Liver (tissue), 3 donors: ENCODE measurements around the gene PDE4B.

Experiments used
- FOXA1 ChIP-seq: IDR thresholded peaks from 2 replicates; pipeline ENCODE4 v1.6.1; 2016; ENCODE audit warnings: antibody characterized with exemption
- JUND ChIP-seq, 2 donors: IDR thresholded peaks; 2 replicates each; pipeline ENCODE4 v1.6.1; 2016; ENCODE audit warnings: antibody characterized with exemption in 2 of 2
- RAD21 ChIP-seq, 2 donors: IDR thresholded peaks; 2 replicates each; pipeline ENCODE4 v1.6.1; 2016; ENCODE audit warnings: antibody characterized with exemption in 2 of 2, mild to moderate bottlenecking in 2 of 2
- SP1 ChIP-seq: IDR thresholded peaks from 2 replicates; pipeline ENCODE4 v1.6.1; 2018; ENCODE audit warnings: antibody characterized with exemption, mild to moderate bottlenecking
- TAF1 ChIP-seq: conservative IDR thresholded peaks from 2 replicates; pipeline ENCODE4 v1.6.1; 2016; ENCODE audit warnings: antibody characterized with exemption, mild to moderate bottlenecking
- YY1 ChIP-seq: IDR thresholded peaks from 2 replicates; pipeline ENCODE4 v1.6.1; 2016; ENCODE audit warnings: antibody characterized with exemption, mild to moderate bottlenecking
- TF ChIP-seq, protein P1 (sequence below): fragments of 150-350 bp; IDR thresholded peaks from 2 replicates; pipeline ENCODE4 v1.5.1; 2017; ENCODE audit warnings: improper control_type of control experiment, low read depth, low read length; ENCODE audit not compliant: missing input control
- TF ChIP-seq, protein P2 (sequence below): IDR thresholded peaks from 2 replicates; pipeline ENCODE4 v1.6.1; 2016; ENCODE audit warnings: antibody characterized with exemption, mild to moderate bottlenecking
- donor health status: healthy.
- donor health status: healthy.

DNA sequence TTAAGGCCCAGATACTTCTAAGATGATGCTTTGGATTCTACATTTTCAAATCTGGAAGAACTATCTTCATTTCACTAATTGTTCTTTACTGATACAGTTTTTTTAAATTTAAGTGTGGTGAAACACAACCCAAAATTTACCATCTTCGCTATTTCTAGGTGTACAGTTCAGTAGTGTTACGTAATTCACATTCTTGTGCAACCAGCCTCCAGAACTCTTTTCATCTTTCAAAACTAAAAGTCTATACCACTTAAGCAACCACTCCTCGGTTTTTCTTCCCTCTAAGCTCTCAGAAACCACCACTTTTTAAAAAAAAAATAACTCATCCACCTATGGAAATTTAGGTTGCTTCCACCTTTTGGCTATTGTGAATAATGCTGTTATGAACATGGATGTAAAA lies 220.7 kb downstream of the PDE4B start:
- TF ChIP-seq TAF1 (no peak), YY1 (no peak), JUND (IDR thresholded peaks at IDR 0.05) (no peak), SP1 (no peak), RAD21 (IDR thresholded peaks at IDR 0.05) (no peak), FOXA1 (no peak)
- TF ChIP-seq, protein P1, sequence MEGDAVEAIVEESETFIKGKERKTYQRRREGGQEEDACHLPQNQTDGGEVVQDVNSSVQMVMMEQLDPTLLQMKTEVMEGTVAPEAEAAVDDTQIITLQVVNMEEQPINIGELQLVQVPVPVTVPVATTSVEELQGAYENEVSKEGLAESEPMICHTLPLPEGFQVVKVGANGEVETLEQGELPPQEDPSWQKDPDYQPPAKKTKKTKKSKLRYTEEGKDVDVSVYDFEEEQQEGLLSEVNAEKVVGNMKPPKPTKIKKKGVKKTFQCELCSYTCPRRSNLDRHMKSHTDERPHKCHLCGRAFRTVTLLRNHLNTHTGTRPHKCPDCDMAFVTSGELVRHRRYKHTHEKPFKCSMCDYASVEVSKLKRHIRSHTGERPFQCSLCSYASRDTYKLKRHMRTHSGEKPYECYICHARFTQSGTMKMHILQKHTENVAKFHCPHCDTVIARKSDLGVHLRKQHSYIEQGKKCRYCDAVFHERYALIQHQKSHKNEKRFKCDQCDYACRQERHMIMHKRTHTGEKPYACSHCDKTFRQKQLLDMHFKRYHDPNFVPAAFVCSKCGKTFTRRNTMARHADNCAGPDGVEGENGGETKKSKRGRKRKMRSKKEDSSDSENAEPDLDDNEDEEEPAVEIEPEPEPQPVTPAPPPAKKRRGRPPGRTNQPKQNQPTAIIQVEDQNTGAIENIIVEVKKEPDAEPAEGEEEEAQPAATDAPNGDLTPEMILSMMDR = no peak
- TF ChIP-seq, protein P2, sequence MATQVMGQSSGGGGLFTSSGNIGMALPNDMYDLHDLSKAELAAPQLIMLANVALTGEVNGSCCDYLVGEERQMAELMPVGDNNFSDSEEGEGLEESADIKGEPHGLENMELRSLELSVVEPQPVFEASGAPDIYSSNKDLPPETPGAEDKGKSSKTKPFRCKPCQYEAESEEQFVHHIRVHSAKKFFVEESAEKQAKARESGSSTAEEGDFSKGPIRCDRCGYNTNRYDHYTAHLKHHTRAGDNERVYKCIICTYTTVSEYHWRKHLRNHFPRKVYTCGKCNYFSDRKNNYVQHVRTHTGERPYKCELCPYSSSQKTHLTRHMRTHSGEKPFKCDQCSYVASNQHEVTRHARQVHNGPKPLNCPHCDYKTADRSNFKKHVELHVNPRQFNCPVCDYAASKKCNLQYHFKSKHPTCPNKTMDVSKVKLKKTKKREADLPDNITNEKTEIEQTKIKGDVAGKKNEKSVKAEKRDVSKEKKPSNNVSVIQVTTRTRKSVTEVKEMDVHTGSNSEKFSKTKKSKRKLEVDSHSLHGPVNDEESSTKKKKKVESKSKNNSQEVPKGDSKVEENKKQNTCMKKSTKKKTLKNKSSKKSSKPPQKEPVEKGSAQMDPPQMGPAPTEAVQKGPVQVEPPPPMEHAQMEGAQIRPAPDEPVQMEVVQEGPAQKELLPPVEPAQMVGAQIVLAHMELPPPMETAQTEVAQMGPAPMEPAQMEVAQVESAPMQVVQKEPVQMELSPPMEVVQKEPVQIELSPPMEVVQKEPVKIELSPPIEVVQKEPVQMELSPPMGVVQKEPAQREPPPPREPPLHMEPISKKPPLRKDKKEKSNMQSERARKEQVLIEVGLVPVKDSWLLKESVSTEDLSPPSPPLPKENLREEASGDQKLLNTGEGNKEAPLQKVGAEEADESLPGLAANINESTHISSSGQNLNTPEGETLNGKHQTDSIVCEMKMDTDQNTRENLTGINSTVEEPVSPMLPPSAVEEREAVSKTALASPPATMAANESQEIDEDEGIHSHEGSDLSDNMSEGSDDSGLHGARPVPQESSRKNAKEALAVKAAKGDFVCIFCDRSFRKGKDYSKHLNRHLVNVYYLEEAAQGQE = no peak
